Panc1 (cell line): ENCODE results near the gene ONECUT2. TPM values are rescaled to one million over a fixed set of nuclear protein-coding genes. Genes with fewer than 3 reads are reported as not detected.

Experiments
- ATAC-seq: fragments of 200-7000 bp; cut with Tn5 transposase; 2 replicates; pipeline ENCODE4 v1.9.1; 2020; ENCODE audit warnings: mild to moderate bottlenecking, moderate library complexity
- BruUV-seq: library from RNA; stranded (reverse); fragments of 400-500 nt; replicated peaks from 2 replicates; lab custom pipeline; 2021; lab: Mats Ljungman, UMichigan
- CTCF ChIA-PET: fragments of 300-600 bp; sonication (Branson Sonifier 250); formaldehyde crosslinking; loops from one replicate; lab custom pipeline; 2022; ENCODE audit warnings: antibody characterized with exemption; lab: Charles Lee
- POLR2A ChIA-PET: fragments of 300-600 bp; sonication (Branson Sonifier 250); formaldehyde crosslinking; loops from one replicate; lab custom pipeline; 2022; ENCODE audit warnings: antibody characterized with exemption; lab: Charles Lee
- DNase-seq: peaks from one replicate; pipeline ENCODE4 v3.0.0-alpha.2; 2010; ENCODE audit warnings: low read depth, low spot score
- H3K27ac ChIP-seq: 2 replicates; pipeline ENCODE4 v1.5.1; 2011; ENCODE audit warnings: mild to moderate bottlenecking, low read length, inconsistent platforms
- H3K27me3 ChIP-seq: fragments of 200-500 bp; sonication (Bioruptor generic); 2 replicates; pipeline ENCODE4 v1.6.0; 2014; ENCODE audit warnings: low read length, inconsistent platforms; ENCODE audit not compliant: control insufficient read depth, insufficient read depth
- H3K36me3 ChIP-seq: fragments of 200-500 bp; sonication (Bioruptor generic); 2 replicates; pipeline ENCODE4 v1.5.1; 2014; ENCODE audit warnings: inconsistent platforms, mild to moderate bottlenecking, low read length, moderate library complexity; ENCODE audit not compliant: control insufficient read depth, insufficient read depth
- H3K4me1 ChIP-seq: 2 replicates; pipeline ENCODE4 v1.5.1; 2011; ENCODE audit warnings: inconsistent platforms, mild to moderate bottlenecking, low read length, moderate library complexity; ENCODE audit not compliant: control insufficient read depth, insufficient read depth
- H3K4me3 ChIP-seq, 2 experiments: 2 replicates each; pipeline ENCODE4 v1.5.1; 2011 to 2012; ENCODE audit warnings: low read depth in 2 of 2, low read length in 2 of 2, mild to moderate bottlenecking in 2 of 2, inconsistent platforms in 1 of 2, moderate library complexity in 1 of 2
- H3K9me3 ChIP-seq: fragments of 200-500 bp; sonication (Bioruptor generic); 2 replicates; pipeline ENCODE4 v1.5.1; 2014; ENCODE audit warnings: low read depth, mild to moderate bottlenecking, inconsistent platforms, low read length, moderate library complexity; ENCODE audit not compliant: control insufficient read depth, insufficient read depth
- POLR2AphosphoS5 ChIP-seq: IDR thresholded peaks from 2 replicates; pipeline ENCODE4 v1.6.1; 2012; ENCODE audit warnings: mild to moderate bottlenecking, low read depth, low read length, moderate library complexity
- SIN3A ChIP-seq: IDR thresholded peaks from 2 replicates; pipeline ENCODE4 v1.6.1; 2012; ENCODE audit warnings: low read depth, mild to moderate bottlenecking, low read length, moderate library complexity, borderline replicate concordance; ENCODE audit not compliant: insufficient read depth
- TCF7L2 ChIP-seq: IDR thresholded peaks from 2 replicates; pipeline ENCODE4 v1.6.1; 2011; ENCODE audit warnings: mild to moderate bottlenecking, low read depth, low read length, inconsistent platforms
- in situ Hi-C: cut with HindIII; loops from 2 replicates; pipeline ENCODE4 v1.10.0; 2016; ENCODE audit warnings: low sequenced_read_pairs, low pct_unique_long_range_greater_than_20kb
- intact Hi-C: fragments of 100-400 bp; cut with micrococcal nuclease; formaldehyde crosslinking; loops from one replicate; pipeline ENCODE4 v1.10.0; 2022; ENCODE audit not compliant: unreplicated experiment
- total RNA-seq: library from RNA; stranded (reverse); gene quantifications from one replicate; pipeline ENCODE4 v1.2.1, GENCODE V29; 2021; ENCODE audit not compliant: unreplicated experiment
- TF ChIP-seq, protein P1 (sequence below), 2 experiments: IDR thresholded peaks; 2 replicates each; pipeline ENCODE4 v1.6.1; 2011 to 2012; ENCODE audit warnings: low read depth in 2 of 2, control low read depth in 1 of 2, low read length in 1 of 2, mild to moderate bottlenecking in 1 of 2, moderate library complexity in 1 of 2; ENCODE audit not compliant: insufficient read depth in 1 of 2
- TF ChIP-seq, protein P2 (sequence below): fragments of 450-650 bp; IDR thresholded peaks from 2 replicates; pipeline ENCODE4 v1.5.1; 2017; ENCODE audit warnings: mild to moderate bottlenecking

Gene ONECUT2
- total RNA-seq, 1 experiment from 2014 or later = 0.59 TPM

DNA sequence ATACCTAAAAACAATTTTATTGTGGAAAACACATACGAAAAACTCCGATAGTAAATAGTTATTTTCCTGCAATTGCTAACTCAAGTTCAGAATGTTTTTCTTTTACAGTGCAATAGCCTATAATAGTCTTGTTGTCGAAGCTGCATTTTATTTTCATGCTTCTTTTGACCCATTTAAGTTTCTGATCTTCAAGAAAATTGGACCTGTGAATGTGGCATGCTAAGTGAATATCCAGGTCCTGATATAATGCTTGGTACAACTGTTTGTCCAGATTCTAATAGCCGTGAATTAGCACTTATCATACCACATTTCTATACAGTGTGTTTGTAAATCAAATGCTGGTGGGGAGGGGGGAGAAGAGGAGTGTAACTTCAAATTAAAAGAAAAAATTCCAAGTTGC, 3.0 kb upstream of the ONECUT2 start:
- Histone ChIP-seq H3K9me3 (no peaks in the 10 kb centered on the region), H3K4me3 (no peak overlapping the region), H3K27ac (no peak overlapping the region), H3K4me1 (no peaks in the 10 kb centered on the region), H3K27me3 (peaks cover 11% of the 10 kb centered on the region), H3K36me3 (no peaks in the 10 kb centered on the region)
- TF ChIP-seq, protein P1, sequence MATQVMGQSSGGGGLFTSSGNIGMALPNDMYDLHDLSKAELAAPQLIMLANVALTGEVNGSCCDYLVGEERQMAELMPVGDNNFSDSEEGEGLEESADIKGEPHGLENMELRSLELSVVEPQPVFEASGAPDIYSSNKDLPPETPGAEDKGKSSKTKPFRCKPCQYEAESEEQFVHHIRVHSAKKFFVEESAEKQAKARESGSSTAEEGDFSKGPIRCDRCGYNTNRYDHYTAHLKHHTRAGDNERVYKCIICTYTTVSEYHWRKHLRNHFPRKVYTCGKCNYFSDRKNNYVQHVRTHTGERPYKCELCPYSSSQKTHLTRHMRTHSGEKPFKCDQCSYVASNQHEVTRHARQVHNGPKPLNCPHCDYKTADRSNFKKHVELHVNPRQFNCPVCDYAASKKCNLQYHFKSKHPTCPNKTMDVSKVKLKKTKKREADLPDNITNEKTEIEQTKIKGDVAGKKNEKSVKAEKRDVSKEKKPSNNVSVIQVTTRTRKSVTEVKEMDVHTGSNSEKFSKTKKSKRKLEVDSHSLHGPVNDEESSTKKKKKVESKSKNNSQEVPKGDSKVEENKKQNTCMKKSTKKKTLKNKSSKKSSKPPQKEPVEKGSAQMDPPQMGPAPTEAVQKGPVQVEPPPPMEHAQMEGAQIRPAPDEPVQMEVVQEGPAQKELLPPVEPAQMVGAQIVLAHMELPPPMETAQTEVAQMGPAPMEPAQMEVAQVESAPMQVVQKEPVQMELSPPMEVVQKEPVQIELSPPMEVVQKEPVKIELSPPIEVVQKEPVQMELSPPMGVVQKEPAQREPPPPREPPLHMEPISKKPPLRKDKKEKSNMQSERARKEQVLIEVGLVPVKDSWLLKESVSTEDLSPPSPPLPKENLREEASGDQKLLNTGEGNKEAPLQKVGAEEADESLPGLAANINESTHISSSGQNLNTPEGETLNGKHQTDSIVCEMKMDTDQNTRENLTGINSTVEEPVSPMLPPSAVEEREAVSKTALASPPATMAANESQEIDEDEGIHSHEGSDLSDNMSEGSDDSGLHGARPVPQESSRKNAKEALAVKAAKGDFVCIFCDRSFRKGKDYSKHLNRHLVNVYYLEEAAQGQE (IDR thresholded peaks at IDR 0.05; ENCODE audit: insufficient read depth in 1 of 2, low read depth in 2 of 2, low read length in 1 of 2) = no peak
- TF ChIP-seq SIN3A (no peak), TCF7L2 (no peak), POLR2AphosphoS5 (no peak)
- TF ChIP-seq, protein P2, sequence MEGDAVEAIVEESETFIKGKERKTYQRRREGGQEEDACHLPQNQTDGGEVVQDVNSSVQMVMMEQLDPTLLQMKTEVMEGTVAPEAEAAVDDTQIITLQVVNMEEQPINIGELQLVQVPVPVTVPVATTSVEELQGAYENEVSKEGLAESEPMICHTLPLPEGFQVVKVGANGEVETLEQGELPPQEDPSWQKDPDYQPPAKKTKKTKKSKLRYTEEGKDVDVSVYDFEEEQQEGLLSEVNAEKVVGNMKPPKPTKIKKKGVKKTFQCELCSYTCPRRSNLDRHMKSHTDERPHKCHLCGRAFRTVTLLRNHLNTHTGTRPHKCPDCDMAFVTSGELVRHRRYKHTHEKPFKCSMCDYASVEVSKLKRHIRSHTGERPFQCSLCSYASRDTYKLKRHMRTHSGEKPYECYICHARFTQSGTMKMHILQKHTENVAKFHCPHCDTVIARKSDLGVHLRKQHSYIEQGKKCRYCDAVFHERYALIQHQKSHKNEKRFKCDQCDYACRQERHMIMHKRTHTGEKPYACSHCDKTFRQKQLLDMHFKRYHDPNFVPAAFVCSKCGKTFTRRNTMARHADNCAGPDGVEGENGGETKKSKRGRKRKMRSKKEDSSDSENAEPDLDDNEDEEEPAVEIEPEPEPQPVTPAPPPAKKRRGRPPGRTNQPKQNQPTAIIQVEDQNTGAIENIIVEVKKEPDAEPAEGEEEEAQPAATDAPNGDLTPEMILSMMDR = no peak
- ChIA-PET CTCF (no interaction called here), POLR2A (no interaction called here)
- DNase-seq (no peak), ATAC-seq (no peak)
- intact Hi-C loops (loop anchor here (10.0 kb wide), 1 partner anchor 637 kb away; no protein-coding TSS in a partner anchor), in situ Hi-C loops (no loop called here)
- no TSS peak for BruUV-seq

DNA sequence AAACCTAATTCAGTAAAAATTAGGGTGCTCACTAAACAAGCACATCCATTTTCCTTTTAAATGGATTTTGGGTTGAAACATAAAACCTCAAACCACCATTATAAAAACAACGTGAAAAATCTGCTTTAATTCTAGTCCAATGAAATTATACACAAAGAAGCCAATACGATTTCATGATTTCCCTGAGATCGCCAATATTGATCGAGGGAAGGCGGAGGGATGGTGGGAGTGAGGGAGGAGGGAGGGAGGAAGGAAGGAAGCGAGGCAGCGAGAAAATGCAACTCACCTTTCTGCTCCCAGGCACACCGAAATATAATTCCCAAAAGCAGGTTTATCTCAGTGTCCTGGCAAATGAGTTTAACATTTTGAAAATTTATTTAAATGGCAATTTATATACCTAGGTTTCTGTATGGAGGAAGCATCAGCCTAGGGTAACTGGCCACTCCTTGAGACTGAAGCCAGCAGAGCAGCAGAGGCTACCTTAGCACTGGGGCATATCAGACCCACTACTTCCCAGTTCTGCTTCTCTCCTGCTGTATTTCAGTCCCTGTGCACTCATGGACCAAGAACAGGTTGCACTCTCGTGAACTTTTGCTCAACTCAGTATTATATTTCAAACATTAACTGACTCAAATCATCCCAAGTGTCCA, 2.3 kb upstream of the ONECUT2 start:
- H3K27me3 ChIP-seq = peaks cover 11% of the 10 kb centered on the region
- intact Hi-C loops = loop anchor here (10.0 kb wide), 1 partner anchor 638 kb away; no protein-coding TSS in a partner anchor
- POLR2A ChIA-PET = no interaction called here
- CTCF ChIA-PET = interaction anchor here (0.7 kb wide), 1 partner anchor 30 kb away, joined by 6 read pairs; no protein-coding TSS in a partner anchor
- in situ Hi-C loops = no loop called here
- no TSS peak for BruUV-seq
- H3K9me3 ChIP-seq = no peaks in the 10 kb centered on the region
- no peaks in the 10 kb centered on the region for H3K36me3 ChIP-seq
- no peak overlapping the region for H3K4me3 ChIP-seq
- no peak for DNase-seq
- ATAC-seq = no peak
- no peak overlapping the region for H3K27ac ChIP-seq
- no peak for TF ChIP-seq POLR2AphosphoS5
- no peaks in the 10 kb centered on the region for H3K4me1 ChIP-seq

DNA sequence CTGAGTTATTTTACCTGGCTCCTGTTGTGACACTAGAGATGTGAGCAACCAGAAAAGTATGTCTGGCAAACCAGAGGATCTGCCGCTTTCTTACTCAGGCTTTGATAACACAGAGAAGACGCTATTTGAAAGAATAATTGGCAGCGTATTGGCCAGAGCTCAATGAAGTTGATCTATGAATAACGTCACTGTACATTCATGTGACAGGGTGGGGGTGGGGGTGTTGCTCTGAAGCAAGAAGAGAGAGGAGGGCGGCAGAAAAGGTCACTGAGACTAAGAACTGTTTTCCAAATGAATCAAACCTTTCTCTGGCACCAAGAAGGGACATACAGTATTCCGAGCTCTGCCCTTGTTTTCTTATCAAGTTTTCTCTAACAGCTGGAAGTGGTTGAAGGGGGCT, 1.7 kb upstream of the ONECUT2 start:
- POLR2A ChIA-PET = no interaction called here
- intact Hi-C loops = loop anchor here (10.0 kb wide), 1 partner anchor 639 kb away; no protein-coding TSS in a partner anchor
- CTCF ChIA-PET = interaction anchor here (0.7 kb wide), 1 partner anchor 31 kb away, joined by 6 read pairs; no protein-coding TSS in a partner anchor
- no peaks in the 10 kb centered on the region for H3K4me1 ChIP-seq
- H3K9me3 ChIP-seq = no peaks in the 10 kb centered on the region
- ATAC-seq = no peak
- H3K27ac ChIP-seq = no peak overlapping the region
- peaks cover 11% of the 10 kb centered on the region for H3K27me3 ChIP-seq
- H3K4me3 ChIP-seq = peak overlapping the region in 1 of 2 experiments; percentile 80; a peak in 3 of 4 replicates
- no TSS peak for BruUV-seq
- DNase-seq = no peak
- in situ Hi-C loops = no loop called here
- no peak for TF ChIP-seq SIN3A
- TF ChIP-seq, protein P1 (IDR thresholded peaks at IDR 0.05; ENCODE audit: insufficient read depth in 1 of 2, low read depth in 2 of 2, low read length in 1 of 2) = no peak
- no peak for TF ChIP-seq POLR2AphosphoS5
- TF ChIP-seq, protein P2 = no peak
- no peak for TF ChIP-seq TCF7L2
- H3K36me3 ChIP-seq = no peaks in the 10 kb centered on the region
